ENCODE data around the gene ZNF541.

ZNF541 gene, protein sequence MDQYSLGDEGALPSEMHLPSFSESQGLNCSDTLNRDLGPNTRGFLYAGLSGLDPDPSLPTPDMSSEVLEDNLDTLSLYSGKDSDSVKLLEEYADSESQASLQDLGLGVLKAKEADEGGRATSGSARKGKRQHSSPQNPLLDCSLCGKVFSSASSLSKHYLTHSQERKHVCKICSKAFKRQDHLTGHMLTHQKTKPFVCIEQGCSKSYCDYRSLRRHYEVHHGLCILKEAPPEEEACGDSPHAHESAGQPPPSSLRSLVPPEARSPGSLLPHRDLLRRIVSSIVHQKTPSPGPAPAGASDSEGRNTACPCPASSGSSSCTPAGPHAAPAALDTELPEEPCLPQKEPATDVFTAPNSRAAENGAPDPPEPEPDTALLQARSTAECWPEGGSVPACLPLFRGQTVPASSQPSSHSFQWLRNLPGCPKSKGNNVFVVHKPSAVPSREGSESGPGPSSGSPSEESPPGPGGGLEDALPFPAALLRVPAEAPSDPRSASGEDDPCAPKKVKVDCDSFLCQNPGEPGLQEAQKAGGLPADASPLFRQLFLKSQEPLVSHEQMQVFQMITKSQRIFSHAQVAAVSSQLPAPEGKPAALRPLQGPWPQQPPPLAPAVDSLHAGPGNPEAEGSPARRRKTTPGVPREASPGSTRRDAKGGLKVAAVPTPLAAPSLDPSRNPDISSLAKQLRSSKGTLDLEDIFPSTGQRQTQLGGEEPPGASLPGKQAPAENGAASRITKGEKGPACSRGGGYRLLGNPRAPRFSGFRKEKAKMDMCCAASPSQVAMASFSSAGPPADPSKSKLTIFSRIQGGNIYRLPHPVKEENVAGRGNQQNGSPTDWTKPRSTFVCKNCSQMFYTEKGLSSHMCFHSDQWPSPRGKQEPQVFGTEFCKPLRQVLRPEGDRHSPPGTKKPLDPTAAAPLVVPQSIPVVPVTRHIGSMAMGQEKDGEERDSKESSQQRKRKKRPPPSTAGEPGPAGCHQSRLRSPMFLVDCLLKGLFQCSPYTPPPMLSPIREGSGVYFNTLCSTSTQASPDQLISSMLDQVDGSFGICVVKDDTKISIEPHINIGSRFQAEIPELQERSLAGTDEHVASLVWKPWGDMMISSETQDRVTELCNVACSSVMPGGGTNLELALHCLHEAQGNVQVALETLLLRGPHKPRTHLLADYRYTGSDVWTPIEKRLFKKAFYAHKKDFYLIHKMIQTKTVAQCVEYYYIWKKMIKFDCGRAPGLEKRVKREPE (N-terminal part only)

DNA sequence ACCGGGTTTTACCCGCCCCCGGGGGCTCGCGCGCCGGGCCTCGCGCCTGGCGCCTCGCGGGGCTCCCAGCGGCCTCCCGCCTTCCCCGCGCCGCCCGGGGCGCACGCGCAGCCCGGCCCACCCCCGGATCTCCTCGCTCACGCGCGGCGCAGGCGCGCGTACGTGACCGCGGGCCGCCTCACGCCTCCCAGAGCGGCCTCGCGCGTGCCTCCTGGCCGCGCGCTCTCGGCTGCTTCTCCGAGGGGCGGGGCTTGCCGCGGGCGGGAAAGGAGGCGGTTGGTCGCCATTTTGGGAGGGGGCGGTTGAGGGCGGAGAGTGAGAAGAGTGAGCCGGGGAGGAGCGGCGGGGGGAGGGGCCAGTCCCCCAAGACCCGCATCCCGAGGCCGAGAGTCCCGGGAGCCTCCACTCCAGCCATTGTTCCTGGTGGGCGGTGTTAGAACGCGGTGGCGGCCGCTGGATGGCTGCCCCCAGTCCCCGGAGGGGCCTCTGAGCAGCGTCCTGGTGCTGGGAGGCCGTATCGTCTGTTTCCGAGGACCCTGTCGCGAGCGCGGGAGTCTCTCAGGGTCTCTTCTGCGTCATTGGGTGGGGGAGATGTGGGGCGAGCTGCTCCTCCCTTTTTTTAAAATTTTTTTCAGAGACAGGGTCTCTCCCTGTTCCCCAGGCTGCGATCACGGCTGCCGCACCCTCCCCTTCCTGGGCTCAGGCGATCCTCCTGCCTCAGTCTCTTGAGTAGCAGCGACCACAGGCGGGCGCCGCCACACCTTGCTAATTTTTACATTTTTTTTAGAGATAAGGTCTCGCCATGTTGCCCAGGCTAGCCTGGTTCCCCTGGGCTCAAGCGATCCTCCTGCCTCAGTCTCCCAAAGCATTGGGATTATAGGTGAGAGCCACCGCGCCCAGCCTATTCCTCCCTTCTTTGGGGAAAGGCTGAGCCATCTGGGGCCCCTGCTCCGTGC, at the start of gene ZNF541:
Gene ZNF541, minus strand, starts transcription at position 78 of the 956 bp plus-strand sequence. CDS start 17,292 bp downstream, outside the sequence.
- DNase-seq (ENCODE audit: low spot score) = peak; percentile 89

DNA sequence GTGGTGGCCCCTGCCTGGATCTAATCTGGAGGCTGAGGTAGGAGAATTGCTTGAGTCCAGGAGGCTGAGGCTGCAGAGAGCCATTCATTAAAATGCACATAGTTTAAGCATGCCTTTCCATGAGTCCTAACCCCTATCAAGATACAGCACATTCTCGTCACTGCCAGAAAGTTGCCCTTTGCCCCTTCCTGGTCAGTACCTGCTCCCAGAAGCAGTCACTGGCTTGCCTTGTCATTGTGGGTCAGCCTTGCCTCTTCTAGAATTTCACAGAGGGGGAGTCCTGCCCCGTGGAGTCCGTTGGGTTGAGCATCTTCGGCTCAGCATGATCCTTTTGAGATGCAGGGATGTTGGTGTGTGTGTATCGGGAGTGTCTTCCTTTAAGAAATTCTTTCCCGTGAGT, 46.8 kb upstream of the ZNF541 start:
- no peak for DNase-seq (ENCODE audit: low spot score)

DNA sequence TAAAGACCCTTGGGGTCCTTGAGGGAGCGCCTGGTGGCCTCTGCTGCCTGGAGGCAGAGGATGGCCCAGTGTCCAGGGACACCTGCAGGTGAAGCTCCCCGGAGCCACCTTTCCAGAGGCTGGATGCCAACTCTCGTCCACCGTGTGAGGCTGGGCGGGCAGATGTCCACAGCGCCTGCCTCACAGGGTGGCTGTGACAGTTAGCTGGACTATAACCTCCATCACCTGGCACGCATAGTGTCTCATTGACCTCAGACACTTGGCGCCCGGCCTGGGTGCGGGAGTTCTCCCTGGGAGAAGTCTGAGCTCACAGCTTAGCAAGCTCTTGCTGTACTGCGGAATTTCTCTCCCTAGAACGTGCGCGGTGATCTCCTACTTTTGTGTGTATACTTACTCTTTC, 45.8 kb upstream of the ZNF541 start:
- no peak for DNase-seq (ENCODE audit: low spot score)

DNA sequence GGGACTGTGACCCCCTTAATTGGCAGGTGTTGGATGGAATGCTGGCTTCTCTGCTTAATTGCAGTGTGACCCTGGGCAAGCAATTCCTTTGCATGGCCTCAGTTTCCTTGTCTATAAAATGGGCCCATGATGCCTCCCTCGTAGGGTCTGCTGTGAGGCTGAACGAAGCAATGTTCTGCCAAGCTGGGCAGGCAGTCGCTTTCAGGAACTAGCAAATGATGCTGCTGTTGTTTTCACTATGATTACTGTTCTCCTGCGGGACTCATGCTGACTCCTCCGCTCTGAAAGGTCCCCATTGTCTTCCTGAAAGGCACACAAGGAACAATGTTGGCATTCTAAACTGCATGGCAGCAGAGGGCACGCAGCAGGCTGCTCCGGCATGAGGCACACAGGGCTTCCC, 42.8 kb upstream of the ZNF541 start:
- no peak for DNase-seq (ENCODE audit: low spot score)

DNA sequence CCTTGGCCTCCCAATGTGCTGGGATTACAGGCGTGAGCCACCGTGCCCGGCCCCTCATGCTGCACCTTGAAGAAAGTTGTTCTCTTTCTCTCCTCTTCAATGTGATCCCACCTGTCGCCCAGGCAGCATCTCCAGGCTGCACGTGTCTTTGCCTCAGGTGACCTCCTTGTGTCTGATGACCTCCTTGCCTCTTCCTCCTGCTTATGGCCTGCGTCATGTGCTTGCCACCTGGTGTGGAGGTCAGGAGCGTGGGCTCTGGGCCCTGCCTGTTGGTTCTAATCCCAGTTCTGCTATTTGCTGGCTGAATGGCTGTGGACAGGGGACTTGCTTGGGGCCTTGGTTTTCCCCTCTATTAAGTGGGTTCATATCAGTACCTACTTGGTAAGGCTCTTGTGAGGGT, 42.3 kb upstream of the ZNF541 start:
- DNase-seq (ENCODE audit: low spot score) = no peak

DNA sequence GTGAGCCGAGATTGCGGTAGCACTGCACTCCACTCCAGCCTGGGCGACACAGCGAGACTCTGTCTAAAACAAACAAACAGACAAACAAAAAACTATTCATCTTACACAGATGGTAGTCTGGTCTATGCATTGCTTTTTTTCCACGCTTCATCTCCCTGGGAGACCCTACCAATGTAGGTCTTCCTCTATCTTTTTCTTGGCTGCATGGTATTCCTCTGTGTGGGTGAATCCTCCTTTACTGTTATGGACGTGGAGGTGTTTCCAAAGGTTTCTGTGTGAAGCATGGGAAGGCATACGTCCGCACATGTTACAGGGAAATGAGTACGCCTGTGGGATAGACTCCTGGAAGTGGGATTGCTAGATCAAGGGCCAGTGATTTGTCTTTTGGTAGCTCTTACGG, 41.6 kb upstream of the ZNF541 start:
- DNase-seq (ENCODE audit: low spot score) = no peak

DNA sequence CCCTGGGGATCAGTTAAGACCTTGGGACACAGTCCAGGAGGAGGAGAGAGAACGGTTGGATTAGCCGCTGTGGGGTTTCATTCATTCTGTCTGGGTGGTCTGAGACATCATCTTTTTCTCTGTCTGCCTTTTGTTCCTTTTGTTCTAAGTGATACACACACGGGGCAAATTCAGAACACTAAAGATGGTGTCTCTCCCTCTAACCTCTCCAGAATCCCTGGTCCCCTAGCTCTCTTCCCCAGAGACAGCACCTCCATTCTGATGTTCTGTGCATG, 41.0 kb upstream of the ZNF541 start:
- no peak for DNase-seq (ENCODE audit: low spot score)

DNA sequence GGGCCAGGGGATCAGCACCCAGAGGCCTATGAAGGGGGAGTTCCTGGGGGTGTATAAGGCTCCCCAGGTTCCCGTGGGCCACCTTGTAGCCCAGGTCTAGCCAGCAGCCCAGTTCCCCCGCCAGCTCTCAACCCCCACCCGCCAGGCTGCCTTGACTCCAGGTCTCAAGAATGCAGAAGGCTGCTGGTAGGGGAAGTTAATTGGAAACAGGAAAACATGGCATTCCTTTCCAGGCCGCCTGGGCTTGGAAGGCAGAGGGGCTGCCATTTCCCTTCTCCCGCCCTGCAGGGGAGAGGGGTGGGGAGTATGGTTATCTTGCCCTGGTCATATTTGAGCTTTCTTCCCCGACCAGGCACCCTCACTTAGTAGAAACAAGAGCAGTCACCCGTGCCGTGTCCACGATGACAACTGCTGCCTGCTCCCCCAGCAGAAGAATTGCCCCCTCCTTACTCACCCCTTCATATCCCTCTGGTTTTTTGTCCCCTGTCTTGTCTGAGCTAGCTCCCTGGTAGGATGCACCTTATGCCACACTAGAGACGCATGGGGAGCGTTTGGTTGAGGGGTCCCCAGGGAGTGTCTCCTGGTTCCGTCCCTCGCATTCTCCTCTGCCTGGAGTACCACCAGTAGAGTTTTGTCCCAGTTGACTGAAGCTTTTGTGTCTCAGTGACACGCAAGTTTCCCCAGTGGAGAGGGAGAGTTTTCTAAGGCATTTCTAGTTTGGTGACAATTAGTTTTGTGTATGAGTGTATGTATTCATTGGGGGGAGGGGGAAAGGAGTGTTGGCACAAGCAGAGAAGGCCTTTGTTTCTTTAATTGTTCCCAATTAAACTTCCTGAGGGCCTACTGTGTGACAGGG, 40.4 kb upstream of the ZNF541 start:
- DNase-seq (ENCODE audit: low spot score) = no peak

DNA sequence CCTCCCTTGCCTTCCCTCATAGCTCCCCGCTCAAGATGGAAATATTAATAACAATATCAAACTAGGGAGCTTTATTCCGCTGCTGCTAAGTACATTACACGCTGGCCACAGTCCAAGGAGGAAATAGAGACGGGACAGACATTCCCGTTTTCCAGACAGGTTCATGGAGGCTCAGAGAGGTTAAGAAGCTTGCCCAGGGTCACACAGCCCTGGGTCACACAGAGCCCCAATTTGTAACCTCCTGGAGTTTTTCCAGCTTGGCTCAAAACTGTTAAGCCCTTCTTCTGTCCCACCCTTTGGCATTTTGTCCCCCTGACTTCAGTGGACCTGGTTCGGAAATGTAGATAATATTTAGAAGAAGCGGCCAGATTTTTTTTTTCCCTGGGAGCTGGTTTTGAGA, 38.0 kb upstream of the ZNF541 start:
- DNase-seq (ENCODE audit: low spot score) = no peak

DNA sequence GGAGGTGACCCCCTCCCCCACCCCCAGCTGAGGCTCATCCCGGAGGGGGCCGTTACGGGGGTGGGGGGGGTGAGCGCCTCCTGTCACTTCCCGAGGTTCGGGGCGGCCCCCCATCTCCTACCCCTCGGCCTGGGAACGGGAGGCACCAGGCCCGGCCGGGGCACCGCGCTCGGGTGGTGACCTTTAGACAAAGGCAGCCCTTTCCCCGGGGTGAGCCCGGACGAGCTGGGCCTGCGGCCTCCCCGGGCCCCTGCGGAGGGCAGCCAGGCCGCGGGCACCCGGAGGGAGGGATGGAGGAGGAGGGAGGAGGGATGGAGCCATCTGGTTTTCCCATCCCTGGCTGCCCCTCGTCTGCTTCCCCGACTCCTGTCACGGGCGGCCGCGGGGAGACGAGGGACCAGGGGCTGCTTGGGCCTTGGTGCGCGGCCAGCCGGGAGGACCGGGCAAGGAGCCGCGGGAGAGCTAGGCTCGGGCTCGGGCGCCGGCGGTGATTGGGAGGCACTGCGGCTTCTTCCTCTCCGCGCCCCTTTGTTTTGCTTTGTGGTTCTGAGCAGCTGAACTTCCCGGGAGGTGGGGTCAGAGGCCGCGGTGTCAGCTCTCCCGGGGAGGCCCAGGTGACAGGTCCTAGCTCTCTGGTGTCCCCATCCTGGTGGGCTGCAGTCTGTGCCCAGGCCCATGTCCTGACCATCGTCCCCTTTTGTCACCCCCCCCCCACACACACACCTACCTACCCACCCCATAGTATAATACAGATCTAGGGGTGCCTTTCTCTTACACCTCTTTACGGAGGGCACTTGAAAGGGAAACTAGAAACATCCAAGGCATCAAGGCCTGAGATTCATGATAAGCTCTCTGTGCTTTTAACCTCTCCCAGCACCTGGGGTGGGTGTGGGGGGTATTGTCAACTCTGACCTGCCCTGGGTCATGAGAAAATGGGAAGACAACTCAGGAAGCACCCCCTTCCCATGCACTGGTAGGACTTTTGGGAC, 37.3 kb upstream of the ZNF541 start:
- DNase-seq (ENCODE audit: low spot score) = peak; percentile 57

DNA sequence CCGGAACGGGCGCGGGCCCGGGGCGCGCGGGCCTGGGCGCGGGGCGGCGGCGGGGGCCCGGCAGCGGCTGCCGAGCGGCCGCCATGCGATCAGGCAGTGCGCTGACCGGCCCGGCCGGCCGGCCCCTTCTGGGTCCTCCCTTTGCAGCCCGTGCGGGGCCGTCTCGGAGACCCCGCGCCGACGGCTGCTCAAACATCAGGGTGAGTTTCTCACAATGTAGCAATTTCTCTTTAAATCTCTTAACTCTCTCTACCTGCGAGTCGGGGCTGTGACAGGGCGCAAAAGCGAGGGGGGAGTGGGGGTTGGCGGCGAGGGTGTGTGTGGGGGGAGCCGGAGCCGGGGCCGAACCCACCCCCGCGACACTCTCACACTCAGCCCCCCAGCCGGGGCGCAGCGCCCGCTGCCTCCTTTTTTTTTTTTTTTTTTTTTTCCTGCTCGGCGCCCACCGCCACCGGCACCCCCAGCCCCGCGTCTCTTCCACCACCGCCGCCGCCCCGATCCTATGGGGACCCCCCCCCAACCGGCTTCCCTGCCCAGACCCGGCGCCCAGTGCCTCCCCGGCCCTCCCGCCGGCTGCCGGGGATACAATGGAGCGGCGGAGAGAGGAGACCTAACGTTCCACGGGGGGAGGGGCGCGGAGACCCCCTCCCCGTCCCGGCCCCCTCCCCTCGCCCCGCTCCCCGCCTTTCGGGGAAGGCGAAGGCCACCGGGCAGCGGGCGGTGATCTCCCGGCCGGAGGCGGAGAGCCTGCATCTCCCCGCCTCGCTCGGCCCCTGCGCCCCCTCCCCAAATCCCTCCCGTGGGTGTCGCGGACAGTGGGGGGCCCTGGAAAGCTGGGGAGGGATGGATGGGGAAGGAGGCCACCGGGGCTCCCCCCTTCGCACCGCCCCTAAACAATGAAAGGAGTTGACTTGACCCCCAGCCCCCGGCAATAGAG, 36.3 kb upstream of the ZNF541 start, which contains the start of gene BICRA:
Gene BICRA, plus strand, starts transcription at position 166 of the 937 bp plus-strand sequence. CDS start 64,441 bp downstream, outside the sequence.
- peak; percentile 77 for DNase-seq (ENCODE audit: low spot score)

DNA sequence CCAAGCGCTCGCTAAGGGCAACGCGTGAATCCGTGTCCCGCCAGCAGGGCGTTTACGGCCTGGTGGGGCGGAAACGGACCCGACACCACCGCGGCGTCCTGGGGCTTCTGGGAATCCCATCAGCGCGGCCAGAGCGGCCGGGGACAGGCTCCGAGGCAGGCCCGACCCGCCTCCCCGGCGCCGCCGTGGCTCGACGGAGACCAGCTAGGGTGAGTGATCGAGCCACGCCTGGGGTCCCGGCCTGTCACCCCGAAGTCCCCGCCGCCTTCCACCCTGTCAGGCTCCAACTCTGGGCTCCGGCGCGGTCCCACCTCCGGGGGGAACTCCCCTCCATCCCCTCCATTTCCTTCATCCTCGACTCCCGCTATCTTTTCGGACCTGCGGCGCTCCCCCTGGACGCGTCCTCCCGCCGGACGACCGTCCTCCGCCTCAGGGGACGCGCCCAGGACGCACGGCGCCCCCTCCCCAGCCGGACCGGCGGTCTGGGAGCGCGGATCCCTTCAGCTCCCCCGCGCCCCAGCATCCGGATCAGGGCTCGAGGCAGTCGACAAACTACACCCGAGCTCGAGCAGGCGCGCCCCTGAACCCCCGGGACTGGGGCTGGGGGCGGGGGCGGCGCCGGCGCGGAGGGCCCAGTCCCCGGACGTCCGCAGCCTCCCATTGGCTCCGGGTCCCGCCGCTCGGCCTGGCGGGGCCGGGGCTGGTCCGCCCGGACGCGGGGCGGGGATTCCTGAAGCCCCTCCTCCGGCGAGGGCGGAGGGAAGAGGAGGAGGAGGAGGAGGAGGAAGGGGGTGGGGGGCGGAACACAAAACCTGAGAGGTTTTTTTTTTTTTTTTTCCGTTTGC, 35.3 kb upstream of the ZNF541 start:
- peak; percentile 95 for DNase-seq (ENCODE audit: low spot score)

DNA sequence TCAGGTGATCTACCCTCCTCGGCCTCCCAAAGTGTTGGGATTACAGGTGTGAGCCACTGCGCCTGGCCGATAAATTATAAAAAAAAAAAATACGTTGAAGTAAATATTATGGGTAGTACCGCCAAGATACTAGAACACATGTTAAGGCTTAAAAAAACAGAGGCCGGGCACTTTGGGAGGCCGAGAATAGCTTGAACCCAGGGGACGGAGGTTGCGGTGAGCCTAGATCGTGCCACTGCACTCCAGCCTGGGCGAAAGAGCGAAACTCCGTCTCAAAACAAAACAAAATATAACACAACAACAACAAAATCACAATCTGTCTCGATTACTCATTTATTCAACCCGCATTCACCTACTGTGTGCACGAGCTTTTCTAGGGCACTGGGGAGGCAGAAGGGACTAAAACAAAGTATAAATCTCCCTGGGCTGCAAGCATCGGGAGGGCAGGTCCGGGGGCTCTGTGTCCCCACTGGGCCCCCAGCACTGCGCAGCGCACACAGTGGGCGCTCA, 34.7 kb upstream of the ZNF541 start:
- no peak for DNase-seq (ENCODE audit: low spot score)

DNA sequence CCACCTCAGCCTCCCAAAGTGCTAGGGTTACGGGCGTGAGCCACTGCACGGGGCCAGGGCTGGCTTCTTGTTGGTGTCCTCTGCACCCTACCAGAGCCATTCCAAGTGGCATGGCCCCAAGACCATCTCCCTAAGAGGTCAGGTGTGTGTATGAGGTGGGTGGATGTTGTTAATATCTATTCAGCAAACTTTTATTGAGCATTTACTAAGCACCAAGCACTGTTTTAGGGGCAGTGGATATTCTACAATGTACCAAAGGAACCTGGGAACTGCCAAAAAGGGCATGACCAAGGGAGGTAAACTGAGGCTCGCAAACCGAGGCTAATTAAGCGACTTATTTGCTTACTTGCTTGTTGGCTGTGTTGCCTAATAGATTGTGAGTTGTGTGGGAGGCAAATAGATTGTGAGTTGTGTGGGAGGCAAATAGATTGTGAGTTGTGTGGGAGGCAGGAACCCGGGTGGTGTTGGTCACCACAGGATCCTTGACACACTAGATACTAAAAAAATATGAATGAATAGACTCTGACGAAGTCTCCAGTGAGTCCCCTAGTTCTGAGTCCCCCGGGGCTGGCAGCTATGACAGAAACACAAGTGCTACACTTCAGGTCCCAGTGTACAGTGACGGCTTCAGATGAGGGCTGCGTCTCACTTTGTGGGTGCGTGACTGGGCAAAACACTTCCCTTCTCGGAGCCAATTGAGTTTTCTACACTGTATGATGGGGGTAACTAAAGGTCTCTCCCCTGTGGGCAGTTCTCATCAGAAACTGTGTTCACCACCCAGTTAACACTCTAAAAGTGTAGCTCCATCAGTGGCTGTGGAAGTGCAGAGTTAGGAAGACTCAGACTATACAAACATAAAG, 31.0 kb upstream of the ZNF541 start:
- DNase-seq (ENCODE audit: low spot score) = no peak

DNA sequence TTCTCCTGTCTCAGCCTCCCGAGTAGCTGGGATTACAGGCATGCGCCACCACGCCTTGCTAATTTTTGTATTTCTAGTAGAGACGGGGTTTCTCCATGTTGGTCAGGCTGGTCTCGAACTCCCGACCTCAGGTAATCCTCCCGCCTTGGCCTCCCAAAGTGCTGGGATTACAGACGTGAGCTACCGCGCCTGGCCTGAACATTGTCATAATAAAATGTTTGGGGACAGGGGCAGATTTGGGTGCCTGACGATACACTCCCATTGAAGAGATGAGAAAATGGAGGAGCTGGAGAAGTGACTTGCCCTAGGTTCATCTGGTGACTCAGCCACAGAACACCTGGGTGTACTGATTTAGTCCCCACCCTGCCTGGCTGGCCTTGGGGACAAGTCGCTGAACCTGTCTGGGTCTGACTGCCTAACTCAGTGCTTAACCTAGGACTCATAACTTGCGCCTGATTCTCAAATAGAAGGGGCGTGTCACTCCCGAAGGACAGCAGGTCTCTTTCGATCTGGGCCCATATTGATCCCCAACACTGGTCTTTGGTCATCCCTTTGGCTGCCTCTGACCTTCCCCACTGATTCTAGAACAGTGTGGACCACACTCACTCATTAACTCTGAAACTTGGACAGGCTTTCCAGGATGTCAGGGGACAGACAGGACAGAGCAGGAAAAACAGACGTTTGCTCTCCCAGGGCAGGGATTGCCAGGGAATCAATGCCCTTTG, 28.4 kb upstream of the ZNF541 start:
- DNase-seq (ENCODE audit: low spot score) = no peak

Data from CD4-positive, alpha-beta T cell treated with Interleukin-6 at 100 ng/mL for 8 hours (primary cell).